CD4-positive, alpha-beta T cell treated with Interleukin-1 beta for 1 hour (primary cell): ENCODE data around the gene PSMG2.

ENCODE experiments used
- DNase-seq, 2 donors: peaks; one replicate each; pipeline ENCODE4 v3.0.0-alpha.2; 2020 to 2022

PSMG2 gene

GRCh38 chr18:12766986-12767433, 64.2 kb downstream of the PSMG2 start:
- no peak for DNase-seq

- DNase-seq, result no peak
These were observed 64.8 kb downstream of the PSMG2 start for GRCh38 chr18:12767580-12768155.

DNA sequence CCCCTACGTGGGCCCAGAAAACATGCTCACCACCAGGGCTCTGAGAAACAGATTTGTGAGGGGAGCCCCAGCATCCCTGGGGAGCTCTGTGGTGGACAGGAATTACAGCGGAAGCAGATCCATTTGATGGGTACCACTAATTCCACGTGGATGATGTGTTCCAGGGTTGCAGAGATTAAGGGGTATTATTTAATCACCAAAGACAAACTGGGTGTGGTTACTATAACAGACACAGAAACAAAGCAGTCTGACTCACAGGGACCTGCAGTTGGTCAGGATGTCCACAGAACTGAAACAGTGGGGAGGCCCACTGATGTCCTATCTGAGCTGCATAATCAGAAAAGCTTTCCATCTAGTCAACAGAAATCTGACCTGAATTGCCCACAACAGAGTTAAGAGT, 65.8 kb downstream of the PSMG2 start:
- DNase-seq, result no peak

GRCh38 chr18:12769136-12769535, 66.3 kb downstream of the PSMG2 start:
- DNase-seq, result no peak

GRCh38 chr18:12769644-12770440, 67.0 kb downstream of the PSMG2 start:
- DNase-seq, result no peak

DNA sequence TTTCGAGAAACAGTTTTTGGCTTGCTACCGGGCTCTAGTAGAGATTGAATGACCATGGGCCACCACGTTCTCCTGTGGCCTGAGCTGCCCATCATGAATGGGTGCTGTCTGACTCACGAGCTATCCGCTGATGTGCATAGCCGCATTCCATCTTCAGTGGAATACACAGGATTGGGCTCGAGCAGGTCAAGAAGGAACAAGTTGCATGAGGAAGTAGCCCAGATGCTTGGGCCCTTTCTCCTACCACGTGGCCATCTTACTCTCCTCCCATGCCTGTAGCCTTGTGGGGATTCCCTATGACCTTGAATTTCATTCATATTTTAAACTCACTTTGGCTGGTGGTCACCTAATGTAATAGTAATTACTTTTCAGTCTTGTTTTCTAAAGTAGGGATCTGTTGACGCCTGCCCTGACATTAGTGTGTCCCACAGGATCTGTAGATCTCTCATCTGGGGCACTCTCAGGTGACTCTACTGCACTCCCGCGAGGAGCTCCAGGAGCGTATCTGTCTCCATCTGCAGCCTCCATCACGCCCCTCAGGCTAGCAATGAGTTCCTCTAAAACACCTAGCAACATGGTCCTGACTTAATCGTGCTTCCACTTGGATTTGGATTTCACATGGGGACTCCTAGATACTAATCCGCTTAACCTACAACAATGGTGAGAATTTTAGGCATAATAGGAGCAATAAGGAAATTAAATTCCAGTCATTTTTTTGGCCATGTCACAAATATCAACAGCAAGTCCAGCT, 67.8 kb downstream of the PSMG2 start:
- DNase-seq, result no peak

DNA sequence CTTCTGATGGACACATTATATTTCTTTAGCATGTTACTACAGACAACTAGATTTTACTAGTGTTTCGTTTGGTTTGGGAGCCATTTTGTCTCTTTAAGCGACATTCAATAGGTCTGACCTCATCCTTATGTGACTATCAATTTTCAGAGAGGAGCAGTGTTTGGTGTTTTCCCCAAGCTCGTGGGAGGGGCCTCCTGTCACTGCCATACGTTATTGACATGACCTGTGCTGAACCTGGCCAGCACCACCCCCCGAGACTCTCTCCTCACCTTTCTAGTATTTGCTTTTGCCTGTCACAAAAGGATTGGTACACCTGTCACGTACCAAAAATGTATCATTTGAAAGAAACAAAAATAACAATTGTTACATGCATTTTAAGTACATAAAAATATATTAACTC, 69.3 kb downstream of the PSMG2 start:
- DNase-seq, result no peak

- no peak for DNase-seq
These were observed 70.5 kb downstream of the PSMG2 start for GRCh38 chr18:12773369-12773768.

DNA sequence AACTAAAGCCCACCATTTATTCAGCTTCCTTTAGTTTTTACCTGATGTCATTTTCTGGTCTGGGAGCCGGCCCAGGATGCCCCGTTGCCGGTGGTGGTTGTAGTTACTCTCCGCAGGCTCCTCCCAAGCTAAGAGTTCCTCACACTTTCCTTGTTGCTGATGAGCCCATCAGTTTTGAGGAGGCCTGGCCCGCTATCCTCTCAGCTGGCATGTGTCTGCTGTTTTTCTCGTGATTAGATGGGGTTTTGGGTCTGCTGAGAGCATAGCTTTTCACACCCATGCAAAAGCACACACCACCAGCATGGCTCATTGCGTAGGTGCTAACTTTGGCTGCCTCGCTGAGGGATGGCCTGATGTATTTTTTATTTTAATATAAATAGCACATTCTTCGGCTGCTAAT, 72.1 kb downstream of the PSMG2 start:
- DNase-seq, result peak; percentile 28 to 33
